Coronary artery (tissue), 2 donors: ENCODE results near the gene RAD51B.
A peak's percentile ranks its signal among the peaks of the same experiment; 100 is the strongest.

ENCODE experiments used
- DNase-seq: peaks from one replicate; pipeline ENCODE4 v3.0.0-alpha.2; 2017; ENCODE audit warnings: low spot score
- H3K27ac ChIP-seq, 2 donors: fragments of 200-600 bp; sonication (generic); one replicate each; pipeline ENCODE4 v1.5.1; 2016 to 2019
- H3K4me3 ChIP-seq: fragments of 200-600 bp; sonication (generic); 2 replicates; pipeline ENCODE4 v1.5.1; 2016; ENCODE audit warnings: mild to moderate bottlenecking, moderate library complexity
- CTCF ChIP-seq: fragments of 200-600 bp; sonication (generic); IDR thresholded peaks from one replicate; pipeline ENCODE4 v1.5.1; 2019; ENCODE audit warnings: antibody characterized with exemption

The RAD51B gene

DNA sequence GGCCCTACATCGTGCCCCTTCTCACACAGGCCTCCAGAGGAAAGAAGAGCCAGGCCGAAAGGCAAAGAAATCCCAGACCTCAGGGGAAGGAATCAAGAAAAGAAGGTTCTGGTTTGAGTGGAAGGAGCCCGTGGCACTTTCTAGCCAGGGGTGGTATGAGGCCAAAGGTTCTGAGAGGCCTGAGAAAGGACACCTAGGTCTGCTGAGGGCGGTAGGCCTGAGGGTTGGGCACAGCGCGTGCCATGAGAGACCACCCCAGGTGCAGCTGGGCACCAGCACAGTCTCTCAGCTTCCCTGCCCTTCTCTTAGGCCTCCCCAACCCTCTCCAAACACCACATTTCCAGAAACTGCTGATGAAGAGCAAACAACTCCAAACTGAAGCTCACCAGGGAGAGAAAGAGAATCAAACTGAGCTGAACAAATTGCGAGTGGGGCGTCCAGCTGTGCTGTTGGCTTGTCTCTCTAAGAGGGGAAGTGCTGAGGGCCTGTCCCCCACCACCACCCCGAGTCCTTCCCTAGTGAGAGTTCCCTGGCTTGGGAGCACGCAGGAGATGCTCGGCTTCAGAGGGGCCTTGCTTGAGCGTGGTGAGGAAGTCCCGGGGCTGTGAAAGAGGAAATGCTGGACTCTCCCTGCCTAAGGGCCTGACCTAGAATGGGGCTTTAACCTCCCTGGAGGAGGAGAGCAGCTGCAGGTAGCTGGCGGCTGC, 788.4 kb downstream of the RAD51B start:
- Histone ChIP-seq H3K4me3 (no peak overlapping the region), H3K27ac (peak overlapping the region; percentile 48 to 79)
- DNase-seq = peak; percentile 78
- TF ChIP-seq CTCF = no peak

DNA sequence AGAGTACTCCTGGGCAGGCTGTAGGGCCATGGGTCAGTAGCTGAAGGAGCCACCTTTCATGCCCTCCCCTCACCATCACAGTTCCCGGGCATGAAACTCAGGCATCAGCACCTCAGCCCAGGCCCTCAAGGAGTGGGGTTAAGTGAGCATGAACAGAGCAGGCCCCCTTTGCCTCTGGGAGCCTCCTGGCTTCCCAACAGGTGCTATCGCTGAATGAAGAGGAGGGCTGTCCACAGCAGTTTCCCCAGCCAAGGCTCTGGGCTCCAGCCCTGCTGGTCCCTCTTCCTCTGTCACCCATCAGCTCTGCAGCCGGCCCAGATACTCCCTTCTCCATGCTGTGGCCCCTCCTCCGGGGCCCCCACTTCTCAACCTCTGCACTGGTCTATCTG, 789.0 kb downstream of the RAD51B start:
- peak overlapping the region in 1 of 2 donors; percentile 79 for H3K27ac ChIP-seq
- no peak overlapping the region for H3K4me3 ChIP-seq
- DNase-seq = no peak
- TF ChIP-seq CTCF = no peak

- H3K27ac ChIP-seq = peak overlapping the region in 1 of 2 donors; percentile 79
- no peak for DNase-seq
- no peak for TF ChIP-seq CTCF
- H3K4me3 ChIP-seq = no peak overlapping the region
Measured at GRCh38 chr14:68609012-68609411, 789.4 kb downstream of the RAD51B start.

DNA sequence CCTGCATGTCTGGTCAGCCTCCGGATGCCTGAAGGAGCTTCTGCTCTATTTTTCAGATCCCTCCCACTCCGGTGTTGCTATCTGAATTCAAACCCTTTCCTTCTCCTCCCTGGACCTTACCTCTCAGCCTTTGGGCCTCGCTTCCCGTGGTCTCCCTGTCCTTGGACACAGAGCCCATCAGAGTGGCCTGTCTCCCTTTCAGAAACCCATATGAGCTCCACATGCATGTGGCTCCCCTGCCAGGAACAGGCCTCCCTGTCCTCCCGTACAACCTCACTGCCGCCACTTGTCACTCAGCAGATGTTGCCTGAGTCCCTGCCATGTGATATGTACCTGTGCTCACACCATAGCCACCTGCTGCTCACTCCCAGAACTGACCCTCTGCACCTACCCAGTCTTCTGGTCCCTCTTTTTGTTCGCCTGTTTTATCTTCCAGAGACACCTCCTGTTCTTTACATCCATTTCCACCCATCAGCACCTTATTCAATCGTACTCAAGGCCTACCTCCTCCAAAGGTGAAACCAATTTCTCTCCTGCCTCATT, 790.7 kb downstream of the RAD51B start:
- DNase-seq = peak; percentile 73
- no peak for TF ChIP-seq CTCF
- H3K4me3 ChIP-seq = no peak overlapping the region
- H3K27ac ChIP-seq = no peak overlapping the region

- no peak for DNase-seq
- H3K4me3 ChIP-seq = no peak overlapping the region
- no peak for TF ChIP-seq CTCF
- peak overlapping the region; percentile 9 to 66 for H3K27ac ChIP-seq
Measured at GRCh38 chr14:68611599-68611998, 792.0 kb downstream of the RAD51B start.

DNA sequence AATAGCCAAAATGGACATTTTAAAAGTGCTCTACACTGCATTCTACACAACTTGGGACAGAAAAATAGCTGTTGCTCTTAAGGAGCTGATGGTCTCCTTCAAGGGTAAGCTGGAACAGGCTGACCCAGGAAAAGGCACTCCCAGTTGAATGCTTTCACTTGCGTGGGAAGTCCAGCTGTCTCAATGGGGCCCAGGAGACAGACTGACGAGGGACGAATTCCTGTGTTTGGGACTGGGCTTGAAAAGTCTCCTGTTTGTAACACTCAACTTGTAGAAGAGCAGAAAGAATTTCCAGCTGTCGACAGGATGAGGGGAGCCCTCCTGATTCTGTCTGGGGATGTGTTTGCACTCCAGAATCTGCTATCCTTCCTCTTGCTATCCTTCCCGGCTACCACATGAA, 792.5 kb downstream of the RAD51B start:
- Histone ChIP-seq H3K4me3 (no peak overlapping the region), H3K27ac (peak overlapping the region; percentile 9 to 66)
- no peak for DNase-seq
- no peak for TF ChIP-seq CTCF

GRCh38 chr14:68616221-68616902, 796.8 kb downstream of the RAD51B start:
- DNase-seq = no peak
- no peak overlapping the region for H3K4me3 ChIP-seq
- no peak for TF ChIP-seq CTCF
- no peak overlapping the region for H3K27ac ChIP-seq
